RWPE1 (cell line): ENCODE data around the gene ZMIZ1.

Experiments used
- CTCF ChIA-PET: fragments of 350-600 bp; sonication (Branson Sonifier 250); formaldehyde crosslinking; extraction: SDS; loops from one replicate; lab custom pipeline; 2021; lab: Yijun Ruan, JAX
- POLR2A ChIA-PET: fragments of 400-600 bp; formaldehyde crosslinking; extraction: SDS; loops from one replicate; lab custom pipeline; 2020; ENCODE audit warnings: antibody characterized with exemption; ENCODE audit not compliant: low non-redundant PET; lab: Yijun Ruan, JAX
- DNase-seq: peaks from one replicate; pipeline ENCODE4 v3.0.0; 2012; ENCODE audit warnings: low spot score
- H3K27ac ChIP-seq: fragments of 450-650 bp; 2 replicates; pipeline ENCODE4 v1.5.1; 2017
- CTCF ChIP-seq: fragments of 450-650 bp; conservative IDR thresholded peaks from 2 replicates; pipeline ENCODE4 v1.5.1; 2017; ENCODE audit warnings: low read depth, mild to moderate bottlenecking

ZMIZ1 gene

GRCh38 chr10:79170993-79171392 lies 102.2 kb downstream of the ZMIZ1 start:
- peak overlapping the region; percentile 37; the same call in 1 of the 2 replicates for H3K27ac ChIP-seq
- ChIA-PET CTCF (interaction anchor here (0.6 to 1.0 kb wide), 3 partner anchors 13 to 1124 kb away, joined by 3 to 4 read pairs (median 4); no protein-coding TSS in a partner anchor), POLR2A (no interaction called here)
- TF ChIP-seq CTCF, result no peak
- no peak for DNase-seq

- ChIA-PET POLR2A (no interaction called here), CTCF (interaction anchor here (0.6 kb wide), 1 partner anchor 33 kb away, joined by 3 read pairs; no protein-coding TSS in a partner anchor)
- no peak for TF ChIP-seq CTCF
- peak overlapping the region; percentile 37; the same call in 1 of the 2 replicates for H3K27ac ChIP-seq
- no peak for DNase-seq
Measured at GRCh38 chr10:79171504-79171903, 102.7 kb downstream of the ZMIZ1 start.

- TF ChIP-seq CTCF, result no peak
- ChIA-PET CTCF (interaction anchor here (0.7 to 1.2 kb wide), 2 partner anchors 11 to 21 kb away, joined by 3 to 4 read pairs; no protein-coding TSS in a partner anchor), POLR2A (no interaction called here)
Measured at GRCh38 chr10:79172881-79173280, 104.1 kb downstream of the ZMIZ1 start.

GRCh38 chr10:79173582-79174262 lies 105.0 kb downstream of the ZMIZ1 start:
- TF ChIP-seq CTCF, result no peak
- peak overlapping the region; percentile 81 for H3K27ac ChIP-seq
- POLR2A ChIA-PET, result no interaction called here
- CTCF ChIA-PET, result interaction anchor here (1.2 to 2.0 kb wide), 2 partner anchors 10 to 21 kb away, joined by 3 to 5 read pairs; no protein-coding TSS in a partner anchor
- no peak for DNase-seq

More at GRCh38 chr10:79172881-79173280, 104.1 kb downstream of the ZMIZ1 start:
- peak overlapping the region; percentile 33; the same call in 1 of the 2 replicates for H3K27ac ChIP-seq
- no peak for DNase-seq

- POLR2A ChIA-PET, result no interaction called here
- H3K27ac ChIP-seq, result peak overlapping the region; percentile 81
- DNase-seq, result no peak
- CTCF ChIA-PET, result interaction anchor here (0.9 kb wide), 1 partner anchor 13 kb away, joined by 3 read pairs; no protein-coding TSS in a partner anchor
- TF ChIP-seq CTCF, result no peak
Measured at GRCh38 chr10:79176052-79176501, 107.3 kb downstream of the ZMIZ1 start.

GRCh38 chr10:79176949-79177602 lies 108.3 kb downstream of the ZMIZ1 start:
- ChIA-PET POLR2A (no interaction called here), CTCF (interaction anchor here (0.7 to 2.4 kb wide), 3 partner anchors 12 to 19 kb away, joined by 3 to 12 read pairs (median 4); no protein-coding TSS in a partner anchor)
- TF ChIP-seq CTCF, result no peak
- peak overlapping the region; percentile 81 for H3K27ac ChIP-seq
- DNase-seq, result no peak
